Keratinocyte (primary cell): ENCODE measurements around the gene TMUB2. TPM values are rescaled to one million over a fixed set of nuclear protein-coding genes. Genes with fewer than 3 reads are reported as not detected.

Experiments used
- DNase-seq: peaks from one replicate; pipeline ENCODE4 v3.0.0-alpha.2; 2011; ENCODE audit warnings: low read depth, missing footprints, low spot score
- FAIRE-seq: peaks from 2 replicates; lab custom pipeline; 2011; peaks lifted over from hg19 to GRCh38; lab: Jason Lieb, UNC
- H2AFZ ChIP-seq: 2 replicates; pipeline ENCODE4 v1.6.0; 2012; ENCODE audit warnings: low read length, control low read depth, inconsistent platforms; ENCODE audit not compliant: control insufficient read depth
- H3K27ac ChIP-seq: 2 replicates; pipeline ENCODE4 v1.5.1; 2011; ENCODE audit warnings: low read length; ENCODE audit not compliant: control insufficient read depth, insufficient read depth
- H3K27me3 ChIP-seq: 3 replicates; pipeline ENCODE4 v1.6.0; 2011; ENCODE audit warnings: low read length; ENCODE audit not compliant: control insufficient read depth, insufficient read depth; ENCODE audit errors: extremely low read depth
- H3K36me3 ChIP-seq, 2 experiments: 2 replicates in 1 of 2; 3 replicates in 1 of 2; pipeline ENCODE4 v1.5.1; 2011; ENCODE audit warnings: low read length in 2 of 2, mild to moderate bottlenecking in 1 of 2; ENCODE audit not compliant: control insufficient read depth in 2 of 2, insufficient read depth in 2 of 2; ENCODE audit errors: extremely low read depth in 1 of 2
- H3K4me1 ChIP-seq: 3 replicates; pipeline ENCODE4 v1.5.1; 2011; ENCODE audit warnings: low read length; ENCODE audit not compliant: control insufficient read depth, insufficient read depth; ENCODE audit errors: extremely low read depth
- H3K4me2 ChIP-seq: 3 replicates; pipeline ENCODE4 v1.6.0; 2011; ENCODE audit warnings: low read depth, low read length; ENCODE audit not compliant: control insufficient read depth, insufficient read depth; ENCODE audit errors: extremely low read depth
- H3K4me3 ChIP-seq, 3 experiments: fragments of 200-600 bp in 1 of 3; sonication (generic) in 1 of 3; 2 replicates in 2 of 3; 3 replicates in 1 of 3; pipeline ENCODE4 v1.5.1; 2011 to 2016; ENCODE audit warnings: low read length in 3 of 3, mild to moderate bottlenecking in 3 of 3, control low read depth in 2 of 3, inconsistent platforms in 1 of 3, low read depth in 1 of 3, mixed read lengths in 1 of 3, mixed run types in 1 of 3, moderate library complexity in 1 of 3; ENCODE audit not compliant: control insufficient read depth in 2 of 3, insufficient read depth in 2 of 3; ENCODE audit errors: extremely low read depth in 1 of 3
- H3K79me2 ChIP-seq: 2 replicates; pipeline ENCODE4 v1.6.0; 2012; ENCODE audit warnings: low read length; ENCODE audit not compliant: control insufficient read depth, insufficient read depth
- H3K9ac ChIP-seq: 3 replicates; pipeline ENCODE4 v1.6.0; 2011; ENCODE audit warnings: low read length; ENCODE audit not compliant: control insufficient read depth, insufficient read depth; ENCODE audit errors: extremely low read depth
- H3K9me1 ChIP-seq: 3 replicates; pipeline ENCODE4 v1.6.0; 2011; ENCODE audit warnings: low read length; ENCODE audit not compliant: control insufficient read depth, insufficient read depth; ENCODE audit errors: extremely low read depth
- H3K9me3 ChIP-seq: 2 replicates; pipeline ENCODE4 v1.5.1; 2012; ENCODE audit warnings: low read depth, low read length; ENCODE audit not compliant: control insufficient read depth
- H4K20me1 ChIP-seq: 3 replicates; pipeline ENCODE4 v1.6.0; 2011; ENCODE audit warnings: low read length; ENCODE audit not compliant: control insufficient read depth, insufficient read depth; ENCODE audit errors: extremely low read depth
- CTCF ChIP-seq, 3 experiments: IDR thresholded peaks in 1 of 3; conservative IDR thresholded peaks in 1 of 3; optimal IDR thresholded peaks in 1 of 3; 2 replicates in 2 of 3; 3 replicates in 1 of 3; pipeline versions ENCODE3 to v1.5.1; 2011; ENCODE audit warnings: low read length in 3 of 3, mild to moderate bottlenecking in 3 of 3, moderate library complexity in 2 of 3, control low read depth in 1 of 3, inconsistent platforms in 1 of 3; ENCODE audit not compliant: insufficient read depth in 2 of 3; ENCODE audit errors: extremely low read depth in 1 of 3
- EZH2 ChIP-seq: IDR thresholded peaks from one replicate; pipeline ENCODE4 v1.6.1; 2012; ENCODE audit warnings: inconsistent platforms, mild to moderate bottlenecking, low read length, moderate library complexity
- dilution Hi-C: fragments of 300-500 bp; cut with MboI; formaldehyde crosslinking; loops from one replicate; pipeline ENCODE4 v1.7.0; 2020; ENCODE audit warnings: low sequenced_read_pairs; ENCODE audit not compliant: extremely low pct_ligation_motif_present
- polyA plus RNA-seq, 5 experiments: library from polyadenylated mRNA; depleted of rRNA in 3 of 5; stranded (reverse) in 3 of 5; stranded (forward) in 1 of 5; unstranded in 1 of 5; fragments of >200 nt; gene quantifications; 1 replicate in 1 of 5; 2 replicates in 3 of 5; 3 replicates in 1 of 5; pipeline versions ENCODE4 v1.2.1 to v1.2.3, GENCODE V29; 2011 to 2012; ENCODE audit warnings: missing spikeins in 2 of 5, low read depth in 1 of 5, low replicate concordance in 1 of 5

TMUB2 gene
- polyA plus RNA-seq, 1 donor (not counting 4 experiments of a cell fraction or from before 2014, with no cell fraction given), result 25.5 TPM

GRCh38 chr17:44178133-44178532 is 8.6 kb upstream of the TMUB2 start:
- dilution Hi-C loops, result no loop called here
- Histone ChIP-seq H3K4me2 (no peak overlapping the region), H4K20me1 (no peaks in the 10 kb centered on the region), H3K9me3 (no peaks in the 10 kb centered on the region), H3K27me3 (no peaks in the 10 kb centered on the region), H2AFZ (no peak overlapping the region), H3K4me1 (no peaks in the 10 kb centered on the region), H3K4me3 (no peak overlapping the region), H3K9me1 (no peaks in the 10 kb centered on the region), H3K9ac (no peak overlapping the region), H3K79me2 (peaks cover 2% of the 10 kb centered on the region), H3K36me3 (peaks cover 8 to 9% of the 10 kb centered on the region in 2 experiments), H3K27ac (no peak overlapping the region)
- FAIRE-seq, result no peak
- TF ChIP-seq EZH2 (no peak), CTCF (optimal IDR thresholded peaks at IDR 0.05 in 1 of 3, IDR thresholded peaks at IDR 0.05 in 1 of 3, conservative IDR thresholded peaks at IDR 0.05 in 1 of 3; ENCODE audit: extremely low read depth in 1 of 3, insufficient read depth in 2 of 3, low read length in 3 of 3) (no peak)
- DNase-seq, result no peak

GRCh38 chr17:44183024-44183423 is 3.7 kb upstream of the TMUB2 start:
- dilution Hi-C loops, result no loop called here
- no peaks in the 10 kb centered on the region for H3K9me3 ChIP-seq
- TF ChIP-seq EZH2 (no peak), CTCF (optimal IDR thresholded peaks at IDR 0.05 in 1 of 3, IDR thresholded peaks at IDR 0.05 in 1 of 3, conservative IDR thresholded peaks at IDR 0.05 in 1 of 3; ENCODE audit: extremely low read depth in 1 of 3, insufficient read depth in 2 of 3, low read length in 3 of 3) (no peak)
- no peak overlapping the region for H3K4me3 ChIP-seq
- H3K4me1 ChIP-seq, result peaks cover 8% of the 10 kb centered on the region
- no peak overlapping the region for H2AFZ ChIP-seq
- H3K4me2 ChIP-seq, result no peak overlapping the region
- no peak overlapping the region for H3K9ac ChIP-seq
- peaks cover 4 to 6% of the 10 kb centered on the region in 2 experiments for H3K36me3 ChIP-seq
- no peaks in the 10 kb centered on the region for H3K9me1 ChIP-seq
- H3K27me3 ChIP-seq, result no peaks in the 10 kb centered on the region
- no peaks in the 10 kb centered on the region for H4K20me1 ChIP-seq
- no peak for DNase-seq
- peaks cover 32% of the 10 kb centered on the region for H3K79me2 ChIP-seq
- no peak for FAIRE-seq
- no peak overlapping the region for H3K27ac ChIP-seq
